H9 (cell line): ENCODE measurements around the gene GAP43. TPM values are rescaled to one million over a fixed set of nuclear protein-coding genes. Genes with fewer than 3 reads are reported as not detected.

Source experiments
- DNase-seq: peaks from one replicate; pipeline ENCODE4 v3.0.0-alpha.2; 2017
- H2AFZ ChIP-seq: one replicate; pipeline ENCODE4 v1.6.1; 2013; ENCODE audit warnings: mild to moderate bottlenecking, low read length, control low read depth, moderate library complexity
- H2AK5ac ChIP-seq: 2 replicates; pipeline ENCODE4 v1.6.1; 2013; ENCODE audit warnings: low read length, control low read depth, mixed read lengths; ENCODE audit not compliant: insufficient read length
- H2BK120ac ChIP-seq: one replicate; pipeline ENCODE4 v1.6.1; 2013; ENCODE audit warnings: low read depth, mild to moderate bottlenecking, low read length, control low read depth, inconsistent platforms; ENCODE audit not compliant: poor library complexity, severe bottlenecking
- H2BK12ac ChIP-seq: 2 replicates; pipeline ENCODE4 v1.6.1; 2013; ENCODE audit warnings: low read length, control low read depth, mixed read lengths, low read depth; ENCODE audit not compliant: insufficient read length
- H2BK15ac ChIP-seq: 2 replicates; pipeline ENCODE4 v1.6.1; 2013; ENCODE audit warnings: low read depth, low read length, control low read depth
- H2BK20ac ChIP-seq: one replicate; pipeline ENCODE4 v1.6.1; 2013; ENCODE audit warnings: low read depth, mild to moderate bottlenecking, low read length, control low read depth, inconsistent platforms; ENCODE audit not compliant: poor library complexity, severe bottlenecking
- H2BK5ac ChIP-seq: 2 replicates; pipeline ENCODE4 v1.6.1; 2013; ENCODE audit warnings: low read length, control low read depth, mixed read lengths; ENCODE audit not compliant: insufficient read length
- H3K14ac ChIP-seq: 2 replicates; pipeline ENCODE4 v1.6.1; 2013; ENCODE audit warnings: low read length, control low read depth; ENCODE audit not compliant: insufficient read depth
- H3K18ac ChIP-seq: 2 replicates; pipeline ENCODE4 v1.6.1; 2013; ENCODE audit warnings: low read depth, mild to moderate bottlenecking, mixed read lengths, low read length, control low read depth; ENCODE audit not compliant: insufficient read length
- H3K23ac ChIP-seq: 2 replicates; pipeline ENCODE4 v1.6.1; 2013; ENCODE audit warnings: low read length, control low read depth, mixed read lengths, low read depth; ENCODE audit not compliant: insufficient read length
- H3K23me2 ChIP-seq: 2 replicates; pipeline ENCODE4 v1.6.1; 2013; ENCODE audit warnings: low read depth, mild to moderate bottlenecking, mixed read lengths, low read length, control low read depth; ENCODE audit not compliant: insufficient read length, poor library complexity, severe bottlenecking
- H3K27ac ChIP-seq: 2 replicates; pipeline ENCODE4 v1.5.1; 2013; ENCODE audit warnings: low read length, control low read depth, mixed read lengths, low read depth; ENCODE audit not compliant: insufficient read length
- H3K27me3 ChIP-seq: 2 replicates; pipeline ENCODE4 v1.6.1; 2013; ENCODE audit warnings: low read length, control low read depth, inconsistent platforms; ENCODE audit not compliant: insufficient read depth
- H3K4ac ChIP-seq: 2 replicates; pipeline ENCODE4 v1.6.1; 2013; ENCODE audit warnings: low read depth, mild to moderate bottlenecking, control low read depth, inconsistent platforms, low read length, moderate library complexity
- H3K4me1 ChIP-seq: 2 replicates; pipeline ENCODE4 v1.6.1; 2013; ENCODE audit warnings: low read length, control low read depth, inconsistent platforms; ENCODE audit not compliant: insufficient read depth
- H3K4me2 ChIP-seq: 2 replicates; pipeline ENCODE4 v1.6.1; 2013; ENCODE audit warnings: low read length, control low read depth, mixed read lengths; ENCODE audit not compliant: insufficient read length, insufficient read depth
- H3K56ac ChIP-seq: 2 replicates; pipeline ENCODE4 v1.6.1; 2013; ENCODE audit warnings: low read depth, mild to moderate bottlenecking, mixed read lengths, low read length, control low read depth; ENCODE audit not compliant: insufficient read length
- H3K79me1 ChIP-seq: 2 replicates; pipeline ENCODE4 v1.6.1; 2013; ENCODE audit warnings: low read depth, mild to moderate bottlenecking, moderate library complexity, low read length, control low read depth, inconsistent platforms; ENCODE audit not compliant: insufficient read depth, poor library complexity, severe bottlenecking
- H3K79me2 ChIP-seq: 2 replicates; pipeline ENCODE4 v1.6.1; 2013; ENCODE audit warnings: low read length, control low read depth, inconsistent platforms; ENCODE audit not compliant: insufficient read depth
- H3K9ac ChIP-seq: 2 replicates; pipeline ENCODE4 v1.6.1; 2013; ENCODE audit warnings: low read length, control low read depth, mixed read lengths; ENCODE audit not compliant: insufficient read length; ENCODE audit errors: extremely low read depth
- H3K9me3 ChIP-seq: one replicate; pipeline ENCODE4 v1.6.1; 2013; ENCODE audit warnings: low read depth, low read length, inconsistent platforms; ENCODE audit not compliant: control insufficient read depth
- H3T11ph ChIP-seq: one replicate; pipeline ENCODE4 v1.6.1; 2013; ENCODE audit warnings: mild to moderate bottlenecking, low read length, control low read depth, inconsistent platforms
- H4K20me1 ChIP-seq: one replicate; pipeline ENCODE4 v1.6.1; 2013; ENCODE audit not compliant: control insufficient read depth, insufficient read length, insufficient read depth
- H4K5ac ChIP-seq: 2 replicates; pipeline ENCODE4 v1.6.1; 2013; ENCODE audit warnings: low read depth, mild to moderate bottlenecking, mixed read lengths, low read length, control low read depth; ENCODE audit not compliant: insufficient read length
- H4K8ac ChIP-seq: replicated peaks from 2 replicates; pipeline ENCODE4 v1.6.1; 2013; ENCODE audit warnings: low read length, control low read depth, mixed read lengths, low read depth; ENCODE audit not compliant: insufficient read length
- H4K91ac ChIP-seq: 2 replicates; pipeline ENCODE4 v1.6.1; 2013; ENCODE audit warnings: low read depth, mild to moderate bottlenecking, moderate library complexity, mixed read lengths, low read length, control low read depth; ENCODE audit not compliant: insufficient read length
- H3K27ac Mint-ChIP-seq, 3 experiments: 2 replicates in 2 of 3; 3 replicates in 1 of 3; pipeline ENCODE4 v1.8.0; 2020 to 2021; ENCODE audit warnings: mixed read lengths in 3 of 3, mild to moderate bottlenecking in 1 of 3, moderate library complexity in 1 of 3
- H3K27me3 Mint-ChIP-seq: 2 replicates; pipeline ENCODE4 v1.8.0; 2021; ENCODE audit warnings: low read depth, mild to moderate bottlenecking, moderate library complexity, mixed read lengths
- H3K36me3 Mint-ChIP-seq, 3 experiments: 2 replicates in 2 of 3; 3 replicates in 1 of 3; pipeline ENCODE4 v1.8.0; 2020 to 2021; ENCODE audit warnings: low read depth in 3 of 3, mixed read lengths in 3 of 3; ENCODE audit not compliant: insufficient read depth in 1 of 3
- H3K4me1 Mint-ChIP-seq, 2 experiments: 2 replicates each; pipeline ENCODE4 v1.8.0; 2020; ENCODE audit warnings: mixed read lengths in 2 of 2
- H3K4me3 Mint-ChIP-seq, 2 experiments: 2 replicates in 1 of 2; 3 replicates in 1 of 2; pipeline ENCODE4 v1.8.0; 2020 to 2021; ENCODE audit warnings: mild to moderate bottlenecking in 2 of 2, mixed read lengths in 2 of 2, moderate library complexity in 1 of 2
- H3K9me3 Mint-ChIP-seq, 2 experiments: 2 replicates in 1 of 2; 3 replicates in 1 of 2; pipeline ENCODE4 v1.8.0; 2020; ENCODE audit warnings: mild to moderate bottlenecking in 2 of 2, mixed read lengths in 2 of 2, moderate library complexity in 1 of 2
- WGBS: extraction: QIAGEN DNeasy Blood & Tissue Kit; methylation state at CpG from one replicate; pipeline ENCODE4 v1.1.7; 2013; ENCODE audit warnings: missing lambda C conversion rate, low lambda C conversion rate, mixed read lengths; ENCODE audit not compliant: insufficient read length; ENCODE audit errors: extremely low coverage; 5-methylcytosine and 5-hydroxymethylcytosine counted together
- total RNA-seq: library from RNA; stranded (reverse); gene quantifications from 2 replicates; pipeline ENCODE4 v1.2.1, GENCODE V29; 2021
- TF ChIP-seq, protein P1 (sequence below): fragments of 200-600 bp; sonication (generic); conservative IDR thresholded peaks from 3 replicates; pipeline ENCODE4 v1.8.0; 2021; ENCODE audit warnings: antibody characterized with exemption, mild to moderate bottlenecking

The GAP43 gene
- total RNA-seq, 1 experiment from 2014 or later: 12.8 TPM

GRCh38 chr3:115646027-115646690, 22.8 kb downstream of the GAP43 start:
- Histone ChIP-seq H3K79me2 (no peaks in the 10 kb centered on the region), H3K9me3 (no peaks in the 10 kb centered on the region), H3K14ac (no peak overlapping the region), H3K79me1 (no peaks in the 10 kb centered on the region), H2AFZ (no peak overlapping the region), H4K8ac (no peak overlapping the region), H3K4ac (no peak overlapping the region), H3K4me1 (no peaks in the 10 kb centered on the region), H4K91ac (no peak overlapping the region), H2BK12ac (no peak overlapping the region), H3K27ac (no peak overlapping the region), H3K4me2 (no peak overlapping the region), H3K9ac (no peak overlapping the region), H3K23ac (no peak overlapping the region), H2BK20ac (no peak overlapping the region), H3K18ac (no peak overlapping the region), H2AK5ac (no peak overlapping the region), H3T11ph (no peak overlapping the region), H4K5ac (no peak overlapping the region), H4K20me1 (no peaks in the 10 kb centered on the region), H3K56ac (no peak overlapping the region), H3K27me3 (no peaks in the 10 kb centered on the region), H3K23me2 (no peaks in the 10 kb centered on the region), H2BK120ac (no peak overlapping the region), H2BK5ac (no peak overlapping the region), H2BK15ac (no peak overlapping the region)
- no peak for DNase-seq
- TF ChIP-seq, protein P1, sequence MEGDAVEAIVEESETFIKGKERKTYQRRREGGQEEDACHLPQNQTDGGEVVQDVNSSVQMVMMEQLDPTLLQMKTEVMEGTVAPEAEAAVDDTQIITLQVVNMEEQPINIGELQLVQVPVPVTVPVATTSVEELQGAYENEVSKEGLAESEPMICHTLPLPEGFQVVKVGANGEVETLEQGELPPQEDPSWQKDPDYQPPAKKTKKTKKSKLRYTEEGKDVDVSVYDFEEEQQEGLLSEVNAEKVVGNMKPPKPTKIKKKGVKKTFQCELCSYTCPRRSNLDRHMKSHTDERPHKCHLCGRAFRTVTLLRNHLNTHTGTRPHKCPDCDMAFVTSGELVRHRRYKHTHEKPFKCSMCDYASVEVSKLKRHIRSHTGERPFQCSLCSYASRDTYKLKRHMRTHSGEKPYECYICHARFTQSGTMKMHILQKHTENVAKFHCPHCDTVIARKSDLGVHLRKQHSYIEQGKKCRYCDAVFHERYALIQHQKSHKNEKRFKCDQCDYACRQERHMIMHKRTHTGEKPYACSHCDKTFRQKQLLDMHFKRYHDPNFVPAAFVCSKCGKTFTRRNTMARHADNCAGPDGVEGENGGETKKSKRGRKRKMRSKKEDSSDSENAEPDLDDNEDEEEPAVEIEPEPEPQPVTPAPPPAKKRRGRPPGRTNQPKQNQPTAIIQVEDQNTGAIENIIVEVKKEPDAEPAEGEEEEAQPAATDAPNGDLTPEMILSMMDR: no peak
- no peaks in the 10 kb centered on the region for H3K9me3 Mint-ChIP-seq
- H3K27ac Mint-ChIP-seq: no peak overlapping the region
- no peaks in the 10 kb centered on the region for H3K36me3 Mint-ChIP-seq
- no CpG with 5 or more reads among the region's 2 CpGs for WGBS
- no peaks in the 10 kb centered on the region for H3K4me1 Mint-ChIP-seq
- no peaks in the 10 kb centered on the region for H3K27me3 Mint-ChIP-seq
- no peak overlapping the region for H3K4me3 Mint-ChIP-seq
